IMR-90 (cell line): ENCODE data around the gene GPR37. TPM values are rescaled to one million over a fixed set of nuclear protein-coding genes. Genes with fewer than 3 reads are reported as not detected.

Source experiments
- ATAC-seq: fragments of 200-7000 bp; cut with Tn5 transposase; 2 replicates; pipeline ENCODE4 v1.9.1; 2020; ENCODE audit warnings: low read depth, mild to moderate bottlenecking, moderate library complexity
- BruUV-seq: library from RNA; stranded (reverse); fragments of 400-500 nt; replicated peaks from 2 replicates; lab custom pipeline; 2021; lab: Mats Ljungman, UMichigan
- CTCF ChIA-PET: fragments of 300-600 bp; formaldehyde crosslinking; extraction: SDS; loops from one replicate; lab custom pipeline; 2021; ENCODE audit warnings: antibody characterized with exemption; lab: Yijun Ruan, JAX
- POLR2A ChIA-PET: fragments of 300-600 bp; sonication (Branson Sonifier 250); formaldehyde crosslinking; loops from one replicate; lab custom pipeline; 2022; ENCODE audit warnings: antibody characterized with exemption; ENCODE audit not compliant: unreplicated experiment; lab: Charles Lee
- DNase-seq: peaks from one replicate; pipeline ENCODE4 v3.0.0; 2013
- H2AFZ ChIP-seq: replicated peaks from 2 replicates; pipeline ENCODE3; 2013; ENCODE audit warnings: low read length, mild to moderate bottlenecking; ENCODE audit not compliant: poor library complexity
- H2AK5ac ChIP-seq: 2 replicates; pipeline ENCODE4 v1.6.1; 2013; ENCODE audit warnings: low read depth, low read length, inconsistent platforms
- H2AK9ac ChIP-seq: replicated peaks from 2 replicates; pipeline ENCODE3; 2013; ENCODE audit warnings: mild to moderate bottlenecking, low read depth, low read length, moderate library complexity; ENCODE audit not compliant: poor library complexity
- H2BK120ac ChIP-seq: 2 replicates; pipeline ENCODE4 v1.6.1; 2013; ENCODE audit warnings: low read depth, low read length, inconsistent platforms
- H2BK15ac ChIP-seq: 3 replicates; pipeline ENCODE4 v1.6.1; 2013; ENCODE audit warnings: low read depth, low read length, inconsistent platforms
- H2BK20ac ChIP-seq: 2 replicates; pipeline ENCODE4 v1.6.1; 2013; ENCODE audit warnings: low read depth, mild to moderate bottlenecking, inconsistent platforms, low read length, moderate library complexity
- H2BK5ac ChIP-seq: 2 replicates; pipeline ENCODE4 v1.6.1; 2013; ENCODE audit warnings: mild to moderate bottlenecking, low read depth, low read length, inconsistent platforms; ENCODE audit not compliant: poor library complexity, severe bottlenecking
- H3K14ac ChIP-seq: replicated peaks from 2 replicates; pipeline ENCODE4 v1.6.1; 2013; ENCODE audit warnings: low read depth, low read length, inconsistent platforms
- H3K18ac ChIP-seq: 2 replicates; pipeline ENCODE4 v1.6.1; 2013; ENCODE audit warnings: low read depth, low read length, control low read depth
- H3K23ac ChIP-seq: 2 replicates; pipeline ENCODE4 v1.6.1; 2013; ENCODE audit warnings: low read depth, low read length, inconsistent platforms
- H3K27ac ChIP-seq: 2 replicates; pipeline ENCODE4 v1.5.1; 2013; ENCODE audit warnings: mild to moderate bottlenecking, control low read depth, low read length; ENCODE audit not compliant: insufficient read depth
- H3K27me3 ChIP-seq: 2 replicates; pipeline ENCODE4 v1.6.1; 2013; ENCODE audit warnings: low read length; ENCODE audit not compliant: control insufficient read depth, insufficient read depth
- H3K36me3 ChIP-seq: 2 replicates; pipeline ENCODE4 v1.6.1; 2013; ENCODE audit warnings: low read length, mixed read lengths; ENCODE audit not compliant: control insufficient read depth, insufficient read depth
- H3K4ac ChIP-seq: 2 replicates; pipeline ENCODE4 v1.6.1; 2013; ENCODE audit warnings: low read depth, low read length, inconsistent platforms
- H3K4me1 ChIP-seq: 2 replicates; pipeline ENCODE4 v1.6.1; 2013; ENCODE audit warnings: low read length, mixed read lengths; ENCODE audit not compliant: control insufficient read depth, insufficient read depth
- H3K4me2 ChIP-seq: 2 replicates; pipeline ENCODE4 v1.6.1; 2013; ENCODE audit warnings: low read depth, mild to moderate bottlenecking, control low read depth, low read length, moderate library complexity
- H3K4me3 ChIP-seq: 2 replicates; pipeline ENCODE4 v1.5.1; 2013; ENCODE audit warnings: low read depth, mild to moderate bottlenecking, control low read depth, low read length, moderate library complexity; ENCODE audit not compliant: insufficient read depth
- H3K56ac ChIP-seq: 2 replicates; pipeline ENCODE4 v1.6.1; 2013; ENCODE audit warnings: low read length, inconsistent platforms; ENCODE audit not compliant: insufficient read depth; ENCODE audit errors: extremely low read depth
- H3K79me1 ChIP-seq, 2 experiments: 2 replicates each; pipeline ENCODE4 v1.6.1; 2013; ENCODE audit warnings: low read length in 2 of 2, inconsistent platforms in 1 of 2, low read depth in 1 of 2
- H3K9ac ChIP-seq: 2 replicates; pipeline ENCODE4 v1.6.1; 2013; ENCODE audit warnings: low read depth, low read length, control low read depth
- H3K9me1 ChIP-seq: 2 replicates; pipeline ENCODE4 v1.6.1; 2013; ENCODE audit warnings: low read length, inconsistent platforms; ENCODE audit not compliant: insufficient read depth
- H3K9me3 ChIP-seq: 2 replicates; pipeline ENCODE4 v1.6.1; 2013; ENCODE audit warnings: low read length; ENCODE audit not compliant: control insufficient read depth, insufficient read depth
- H4K20me1 ChIP-seq: 2 replicates; pipeline ENCODE4 v1.6.1; 2013; ENCODE audit warnings: low read length, inconsistent platforms; ENCODE audit not compliant: insufficient read depth
- H4K5ac ChIP-seq: 2 replicates; pipeline ENCODE4 v1.6.1; 2013; ENCODE audit warnings: mild to moderate bottlenecking, low read depth, low read length, control low read depth
- H4K8ac ChIP-seq, 2 experiments: 2 replicates each; pipeline ENCODE4 v1.6.1; 2013; ENCODE audit warnings: low read depth in 2 of 2, low read length in 2 of 2, control low read depth in 1 of 2, inconsistent platforms in 1 of 2
- H4K91ac ChIP-seq: 2 replicates; pipeline ENCODE4 v1.6.1; 2013; ENCODE audit warnings: low read depth, low read length, inconsistent platforms; ENCODE audit not compliant: insufficient read depth
- BHLHE40 ChIP-seq: fragments of 150-350 bp; IDR thresholded peaks from 2 replicates; pipeline ENCODE4 v1.6.1; 2016; ENCODE audit warnings: mild to moderate bottlenecking, low read depth, low read length
- CEBPB ChIP-seq: IDR thresholded peaks from 2 replicates; pipeline ENCODE4 v1.6.1; 2012; ENCODE audit warnings: low read depth, low read length, improper control_type of control experiment
- ELK1 ChIP-seq: fragments of 150-350 bp; IDR thresholded peaks from 2 replicates; pipeline ENCODE4 v1.6.1; 2016; ENCODE audit warnings: low read depth, mild to moderate bottlenecking, low read length, moderate library complexity, borderline replicate concordance
- FOS ChIP-seq: fragments of 150-350 bp; IDR thresholded peaks from 2 replicates; pipeline ENCODE4 v1.6.1; 2016; ENCODE audit warnings: low read depth, low read length
- MAFK ChIP-seq: IDR thresholded peaks from 2 replicates; pipeline ENCODE4 v1.6.1; 2012; ENCODE audit warnings: low read depth, low read length, improper control_type of control experiment
- MAZ ChIP-seq: IDR thresholded peaks from 2 replicates; pipeline ENCODE4 v1.6.1; 2012; ENCODE audit warnings: low read depth, mild to moderate bottlenecking, low read length, improper control_type of control experiment, moderate library complexity, borderline replicate concordance
- NFE2L2 ChIP-seq: fragments of 150-350 bp; IDR thresholded peaks from 2 replicates; pipeline ENCODE4 v1.6.1; 2016; ENCODE audit warnings: low read depth, mild to moderate bottlenecking, low read length
- POLR2A ChIP-seq: IDR thresholded peaks from 2 replicates; pipeline ENCODE4 v1.6.1; 2012; ENCODE audit warnings: mild to moderate bottlenecking, low read depth, low read length
- RAD21 ChIP-seq: IDR thresholded peaks from 2 replicates; pipeline ENCODE4 v1.6.1; 2012; ENCODE audit warnings: low read length, improper control_type of control experiment
- RFX5 ChIP-seq: IDR thresholded peaks from 2 replicates; pipeline ENCODE4 v1.8.0; 2012; ENCODE audit warnings: low read depth, mild to moderate bottlenecking, low read length, moderate library complexity
- SMC3 ChIP-seq: fragments of 150-350 bp; IDR thresholded peaks from 2 replicates; pipeline ENCODE4 v1.6.1; 2016; ENCODE audit warnings: low read depth, mild to moderate bottlenecking, antibody characterized with exemption, low read length, moderate library complexity
- USF2 ChIP-seq: fragments of 150-350 bp; IDR thresholded peaks from 2 replicates; pipeline ENCODE4 v1.6.1; 2017; ENCODE audit warnings: mild to moderate bottlenecking, antibody characterized with exemption, low read length, low read depth
- WGBS, 2 experiments: methylation state at CpG; one replicate each; pipeline versions ENCODE4 v1.1.5 to v1.1.7; 2013; ENCODE audit warnings: missing lambda C conversion rate in 2 of 2; ENCODE audit not compliant: insufficient read length in 1 of 2; ENCODE audit errors: extremely low coverage in 2 of 2; 5-methylcytosine and 5-hydroxymethylcytosine counted together
- dilution Hi-C: fragments of 300-500 bp; cut with HindIII; formaldehyde crosslinking; loops from one replicate; pipeline ENCODE4 v1.14.3; 2018; ENCODE audit warnings: low sequenced_read_pairs; ENCODE audit not compliant: unreplicated experiment
- in situ Hi-C: fragments of 300-500 bp; cut with MboI; formaldehyde crosslinking; loops from 3 replicates; pipeline ENCODE4 v1.14.3; 2019; ENCODE audit warnings: low sequenced_read_pairs, inconsistent platforms, mixed read lengths
- intact Hi-C: fragments of 100-400 bp; cut with micrococcal nuclease; formaldehyde crosslinking; loops from 2 replicates; pipeline ENCODE4 v1.10.0; 2022
- polyA plus RNA-seq, 3 experiments: library from polyadenylated mRNA; depleted of rRNA; stranded (reverse); fragments of >200 nt; gene quantifications; 2 replicates each; pipeline ENCODE4 v1.2.3, GENCODE V29; 2012; ENCODE audit warnings: low replicate concordance in 1 of 3
- total RNA-seq: library from RNA; depleted of rRNA; stranded (reverse); fragments of >200 nt; gene quantifications from 2 replicates; pipeline ENCODE4 v1.2.3, GENCODE V29; 2012

GPR37 gene
- total and polyA plus RNA-seq, 2 of the 4 experiments (the other 2 are of a cell fraction) = 4.6 to 9.3 TPM

GRCh38 chr7:124723012-124723411 lies 42.6 kb downstream of the GPR37 start:
- H3K27me3 ChIP-seq = no peaks in the 10 kb centered on the region
- no peak overlapping the region for H4K91ac ChIP-seq
- ChIA-PET POLR2A (no interaction called here), CTCF (no interaction called here)
- no peaks in the 10 kb centered on the region for H3K36me3 ChIP-seq
- H2BK5ac ChIP-seq = peak overlapping the region; percentile 72
- dilution Hi-C loops = no loop called here
- no peak overlapping the region for H3K27ac ChIP-seq
- H2BK120ac ChIP-seq = no peak overlapping the region
- H2AK5ac ChIP-seq = no peak overlapping the region
- H2AK9ac ChIP-seq = no peak overlapping the region
- H2AFZ ChIP-seq = no peak overlapping the region
- H3K4me3 ChIP-seq = no peak overlapping the region
- no CpG with 5 or more reads among the region's 2 CpGs for WGBS, 2 experiments
- no peak overlapping the region for H3K9ac ChIP-seq
- peaks cover 5% of the 10 kb centered on the region for H3K9me1 ChIP-seq
- H3K79me1 ChIP-seq = no peaks in the 10 kb centered on the region
- ATAC-seq (peak; percentile 65), DNase-seq (peak; percentile 88)
- H3K14ac ChIP-seq = no peak overlapping the region
- H4K8ac ChIP-seq = no peak overlapping the region
- intact Hi-C loops = loop anchor here (2.0 to 10.0 kb wide), 2 partner anchors 42 to 188 kb away; partner anchors contain the start of gene GPR37
- H3K23ac ChIP-seq = no peak overlapping the region
- H2BK20ac ChIP-seq = 0 out of 2 replicates have a peak overlapping the region, but pooled peaks have one; percentile 5
- no peaks in the 10 kb centered on the region for H3K9me3 ChIP-seq
- no peak overlapping the region for H2BK15ac ChIP-seq
- in situ Hi-C loops = no loop called here
- no peaks in the 10 kb centered on the region for H4K20me1 ChIP-seq
- H3K18ac ChIP-seq = no peak overlapping the region; the same call in 1 of the 2 replicates
- peaks cover 5% of the 10 kb centered on the region for H3K4me1 ChIP-seq
- TF ChIP-seq RFX5 (no peak), SMC3 (no peak), NFE2L2 (peak; percentile 54; the same call in 1 of the 2 replicates), CEBPB (peak; percentile 79), RAD21 (no peak), ELK1 (no peak), USF2 (no peak), POLR2A (no peak), MAZ (no peak), MAFK (peak; percentile 46), BHLHE40 (no peak), FOS (peak; percentile 81)
- no peak overlapping the region for H4K5ac ChIP-seq
- H3K4ac ChIP-seq = peak overlapping the region; percentile 7; the same call in 1 of the 2 replicates
- BruUV-seq = no TSS peak
- H3K4me2 ChIP-seq = no peak overlapping the region
- H3K56ac ChIP-seq = no peak overlapping the region
